Metanephros (tissue), 1 donor: ENCODE measurements around the gene SEMA3G. TPM values are rescaled to one million over a fixed set of nuclear protein-coding genes. Genes with fewer than 3 reads are reported as not detected.

Experiments used
- total RNA-seq: library from RNA; depleted of rRNA; stranded (reverse); fragments of >200 nt; gene quantifications from one replicate; pipeline ENCODE4 v1.2.3, GENCODE V29; 2014

SEMA3G gene
- 10.2 TPM for total RNA-seq

DNA sequence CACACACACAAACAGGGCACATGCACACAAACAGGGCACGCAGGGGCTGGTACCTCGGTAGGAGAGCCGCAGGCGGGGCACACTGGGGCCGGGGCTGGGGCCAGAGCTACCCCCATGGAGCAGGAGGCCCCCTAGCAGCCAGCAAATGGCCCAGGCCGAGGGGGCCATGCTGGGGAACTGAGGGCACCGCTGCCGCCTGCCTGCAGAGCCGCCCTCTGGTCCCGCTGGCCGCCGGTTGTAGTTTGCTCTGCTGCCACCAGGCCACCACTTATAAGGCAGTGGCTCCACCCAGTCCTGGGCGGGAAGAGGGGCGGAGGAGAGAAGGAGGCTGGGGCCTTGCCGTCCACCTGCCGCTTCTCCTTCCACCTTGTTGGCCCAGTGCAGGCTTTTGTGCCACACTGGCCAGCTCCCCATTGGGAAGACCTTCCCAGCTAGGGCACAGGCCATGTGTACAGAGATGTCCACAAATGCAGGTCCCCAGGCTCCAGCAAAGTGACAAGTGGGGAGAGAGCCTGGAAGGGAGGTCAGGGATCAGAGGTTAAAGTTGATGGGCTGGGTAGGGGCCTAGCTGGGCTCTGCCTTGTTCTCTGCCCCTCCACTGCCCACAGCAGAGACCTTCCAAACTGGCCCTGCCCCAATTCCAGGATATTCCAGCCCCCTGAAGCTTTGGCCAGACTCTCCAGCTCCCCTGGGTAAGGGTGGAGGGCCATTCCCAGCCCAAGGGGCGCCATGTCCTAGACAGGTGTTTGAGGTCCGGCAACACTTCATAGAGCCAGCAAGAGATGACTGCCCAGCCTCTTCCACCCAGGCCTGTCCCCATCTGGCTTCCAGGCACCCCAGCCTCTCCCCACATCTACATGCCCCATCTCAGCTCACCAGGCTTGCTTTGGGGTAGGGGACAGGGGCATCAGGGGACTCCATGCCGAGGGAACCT, at the start of gene SEMA3G:
TSS of gene SEMA3G (minus strand) at position 244 of the 934 bp plus-strand sequence. CDS start at position 168, 76 bp downstream.

DNA sequence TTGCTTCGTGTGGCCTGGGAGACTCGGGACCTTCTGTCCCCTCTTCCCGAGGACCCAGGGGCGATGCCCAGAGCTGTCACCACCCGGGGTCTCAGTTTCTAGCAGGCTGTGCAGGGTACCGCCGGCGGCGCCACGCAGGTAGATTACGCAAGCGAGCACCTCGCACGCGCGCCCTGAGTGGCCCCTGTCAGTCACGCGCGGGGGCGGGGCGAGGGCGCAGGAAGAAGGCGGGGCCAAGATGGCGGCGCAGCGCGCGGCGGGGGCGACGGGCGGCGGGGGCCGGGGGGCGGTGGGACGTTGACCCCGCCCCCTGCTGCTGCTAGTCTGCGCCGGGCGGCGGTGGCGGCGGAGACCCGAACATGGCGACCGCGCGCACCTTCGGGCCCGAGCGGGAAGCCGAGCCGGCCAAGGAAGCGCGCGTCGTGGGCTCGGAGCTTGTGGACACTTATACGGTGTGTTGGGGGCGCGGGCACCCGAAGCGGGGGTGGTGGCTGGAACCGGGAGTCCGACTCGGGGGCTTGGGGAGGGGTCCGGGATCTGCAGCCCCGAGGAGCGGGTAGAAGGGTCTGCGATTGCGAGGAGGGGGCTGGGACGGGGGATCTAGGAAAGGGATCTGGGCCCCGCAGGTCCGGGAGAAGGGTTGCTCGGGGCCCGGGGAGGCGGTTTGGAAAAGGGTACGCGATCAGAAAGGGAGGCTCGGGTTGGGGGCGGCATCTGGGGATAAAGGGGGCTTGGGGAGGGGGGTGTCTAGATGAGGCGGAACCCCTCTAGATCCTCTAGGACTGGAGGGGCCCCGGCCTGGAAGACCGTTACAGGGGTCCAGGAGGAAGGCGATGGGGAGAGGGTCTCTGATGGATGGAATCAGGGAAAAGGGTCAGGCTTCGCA, 10.6 kb upstream of the SEMA3G start, which contains the start of gene NISCH:
TSS of gene NISCH (plus strand) at position 322 of the 886 bp plus-strand sequence. CDS start at position 360, 38 bp downstream.

GRCh38 chr3:52453496-52454249, 8.8 kb upstream of the SEMA3G start, which contains the start of gene TNNC1:
Gene TNNC1 (minus strand): TSS chr3:52454041. CDS start chr3:52454015, 26 bp downstream.

Other genes starting within 250 kb of the SEMA3G start
- gene ALAS1, start 246.9 kb downstream of the SEMA3G start, total RNA-seq, result 41.9 TPM
- not detected for gene TLR9, start 219.5 kb downstream of the SEMA3G start, total RNA-seq
- 36.0 TPM for gene TWF2, start 205.9 kb downstream of the SEMA3G start, total RNA-seq
- 15.0 TPM for gene PPM1M, start 199.3 kb downstream of the SEMA3G start, total RNA-seq
- 74.4 TPM for gene WDR82, start 166.5 kb downstream of the SEMA3G start, total RNA-seq
- 22.8 TPM for gene GLYCTK, start 157.3 kb downstream of the SEMA3G start, total RNA-seq
- 13.1 TPM for gene DNAH1, start 128.8 kb downstream of the SEMA3G start, total RNA-seq
- 61.2 TPM for gene BAP1, start 35.1 kb downstream of the SEMA3G start, total RNA-seq
- gene PHF7, start 34.4 kb downstream of the SEMA3G start, total RNA-seq, result 8.2 TPM
- 97.2 TPM for gene TNNC1, start 8.9 kb upstream of the SEMA3G start, total RNA-seq
- gene NISCH, start 10.5 kb upstream of the SEMA3G start, total RNA-seq, result 117 TPM
- gene STAB1, start 50.2 kb upstream of the SEMA3G start, total RNA-seq, result 95.8 TPM
- 48.9 TPM for gene NT5DC2, start 88.8 kb upstream of the SEMA3G start, total RNA-seq
- gene UQCC5, start 91.5 kb upstream of the SEMA3G start, total RNA-seq, result 12.3 TPM
- 72.1 TPM for gene PBRM1, start 240.8 kb upstream of the SEMA3G start, total RNA-seq
- 55.5 TPM for gene GNL3, start 240.9 kb upstream of the SEMA3G start, total RNA-seq